K562 (cell line): ENCODE measurements around the gene SCAPER. TPM values are rescaled to one million over a fixed set of nuclear protein-coding genes. Genes with fewer than 3 reads are reported as not detected.
"Not testable (repeated sequence)": the region's sequence is repeated elsewhere in the genome, so short reads cannot be mapped to it uniquely, and the experiment has no call there.

Source experiments
- ATAC-seq: fragments of 200-7000 bp; cut with Tn5 transposase; 3 replicates; pipeline ENCODE4 v1.9.1; 2020; ENCODE audit warnings: moderate library complexity
- BruUV-seq: library from RNA; stranded (reverse); fragments of 400-500 nt; replicated peaks from 2 replicates; lab custom pipeline; 2021; lab: Mats Ljungman, UMichigan
- CTCF ChIA-PET: fragments of 300-600 bp; formaldehyde crosslinking; extraction: SDS; loops from one replicate; lab custom pipeline; 2021; ENCODE audit warnings: low intra/inter-chr PET ratio; lab: Yijun Ruan, JAX
- POLR2A ChIA-PET: fragments of 300-600, 350-650 bp; sonication (Branson Sonifier 250); formaldehyde crosslinking; extraction: SDS; loops from one replicate; lab custom pipeline; 2021; ENCODE audit warnings: antibody characterized with exemption, inconsistent platforms; lab: Yijun Ruan, JAX
- DNase-seq, 4 experiments: peaks; one replicate each; pipeline versions ENCODE4 v3.0.0 to v3.0.0-alpha.2; 2011 to 2018; ENCODE audit warnings: low spot score in 3 of 4, mixed read lengths in 3 of 4; ENCODE audit errors: extremely low read depth in 1 of 4
- FAIRE-seq: peaks from 2 replicates; lab custom pipeline; 2011; peaks lifted over from hg19 to GRCh38; lab: Jason Lieb, UNC
- H2AFZ ChIP-seq: 2 replicates; pipeline ENCODE4 v1.6.0; 2011; ENCODE audit warnings: low read depth, low read length, control low read depth, inconsistent platforms
- H3K27ac ChIP-seq: fragments of 200-600 bp; 3 replicates; pipeline ENCODE4 v1.8.0; 2011; ENCODE audit warnings: low read depth, mild to moderate bottlenecking, control low read depth, inconsistent platforms, low read length, moderate library complexity, mixed read lengths; ENCODE audit errors: extremely low read depth
- H3K27me3 ChIP-seq, 2 experiments: fragments of 300-600 bp in 1 of 2; 2 replicates in 1 of 2; 3 replicates in 1 of 2; pipeline versions ENCODE4 v1.6.0 to v1.8.0; 2011; ENCODE audit warnings: inconsistent platforms in 2 of 2, low read length in 2 of 2, mild to moderate bottlenecking in 1 of 2, mixed read lengths in 1 of 2, moderate library complexity in 1 of 2; ENCODE audit not compliant: control insufficient read depth in 2 of 2, insufficient read depth in 2 of 2
- H3K36me3 ChIP-seq: fragments of 300-600 bp; 3 replicates; pipeline ENCODE4 v1.8.0; 2011; ENCODE audit warnings: mild to moderate bottlenecking, low read length, inconsistent platforms; ENCODE audit not compliant: control insufficient read depth, insufficient read depth
- H3K4me1 ChIP-seq, 2 experiments: fragments of 200-600 bp in 1 of 2; replicated peaks in 1 of 2; 2 replicates in 1 of 2; 3 replicates in 1 of 2; pipeline versions ENCODE4 v1.5.1 to v1.8.0; 2011; ENCODE audit warnings: inconsistent platforms in 2 of 2, low read length in 2 of 2, mild to moderate bottlenecking in 1 of 2, mixed read lengths in 1 of 2, moderate library complexity in 1 of 2; ENCODE audit not compliant: control insufficient read depth in 2 of 2, insufficient read depth in 2 of 2
- H3K4me2 ChIP-seq: 2 replicates; pipeline ENCODE4 v1.6.1; 2011; ENCODE audit warnings: low read length, control low read depth, inconsistent platforms, mixed read lengths; ENCODE audit not compliant: insufficient read depth
- H3K4me3 ChIP-seq: fragments of 200-600 bp; sonication (generic), shearing (Covaris generic); 2 replicates; pipeline ENCODE4 v1.5.1; 2016; ENCODE audit warnings: control low read depth, inconsistent platforms
- H3K79me2 ChIP-seq: fragments of 200-600 bp; 3 replicates; pipeline ENCODE4 v1.8.0; 2011; ENCODE audit warnings: low read length, inconsistent platforms; ENCODE audit not compliant: control insufficient read depth, insufficient read depth
- H3K9ac ChIP-seq, 2 experiments: 2 replicates each; pipeline versions ENCODE4 v1.6.0 to v1.6.1; 2011; ENCODE audit warnings: low read depth in 2 of 2, low read length in 2 of 2, control low read depth in 1 of 2, inconsistent platforms in 1 of 2, mild to moderate bottlenecking in 1 of 2, mixed read lengths in 1 of 2; ENCODE audit not compliant: insufficient read depth in 1 of 2
- H3K9me1 ChIP-seq: one replicate; pipeline ENCODE4 v1.6.0; 2011; ENCODE audit warnings: inconsistent platforms, mild to moderate bottlenecking, low read length, moderate library complexity; ENCODE audit not compliant: control insufficient read depth, insufficient read depth
- H3K9me3 ChIP-seq: replicated peaks from 2 replicates; pipeline ENCODE4 v1.5.1; 2011; ENCODE audit warnings: low read depth, low read length, inconsistent platforms; ENCODE audit not compliant: control insufficient read depth, insufficient read depth
- H4K20me1 ChIP-seq: replicated peaks from 2 replicates; pipeline ENCODE4 v1.6.1; 2011; ENCODE audit warnings: low read length, inconsistent platforms, mixed read lengths; ENCODE audit not compliant: control insufficient read depth, insufficient read depth
- ESRRB ChIP-seq: fragments of 250-450 bp; sonication (Bioruptor Pico); IDR thresholded peaks from 2 replicates; pipeline ENCODE4 v1.5.0; 2020; ENCODE audit warnings: mild to moderate bottlenecking, moderate library complexity, borderline replicate concordance
- FUS ChIP-seq: fragments of 200-400 bp; formaldehyde crosslinking; optimal IDR thresholded peaks from 2 replicates; pipeline ENCODE3; 2017; ENCODE audit warnings: low read depth, low read length
- HDAC3 ChIP-seq: fragments of 450-650 bp; IDR thresholded peaks from 2 replicates; pipeline ENCODE4 v1.6.1; 2018; ENCODE audit warnings: borderline replicate concordance, mild to moderate bottlenecking, moderate library complexity; ENCODE audit not compliant: partially characterized antibody
- HNRNPLL ChIP-seq: fragments of 200-400 bp; formaldehyde crosslinking; IDR thresholded peaks from 2 replicates; pipeline ENCODE4 v1.6.1; 2017; ENCODE audit warnings: low read length, low read depth, mild to moderate bottlenecking; ENCODE audit not compliant: poor library complexity, severe bottlenecking
- HOMEZ ChIP-seq: fragments of 250-450 bp; sonication (Bioruptor Pico); IDR thresholded peaks from 2 replicates; pipeline ENCODE4 v1.4.0; 2020; ENCODE audit warnings: mild to moderate bottlenecking, moderate library complexity
- MEF2D ChIP-seq: conservative IDR thresholded peaks from 2 replicates; pipeline ENCODE4 v1.6.1; 2016; ENCODE audit warnings: low read depth, missing genetic modification characterization, missing compliant biosample characterization
- NELFE ChIP-seq: IDR thresholded peaks from 2 replicates; pipeline ENCODE4 v1.6.1; 2011; ENCODE audit warnings: mild to moderate bottlenecking; ENCODE audit not compliant: insufficient read depth, insufficient read length
- NRF1 ChIP-seq, 2 experiments: fragments of 450-650 bp; IDR thresholded peaks in 1 of 2; conservative IDR thresholded peaks in 1 of 2; 2 replicates each; pipeline ENCODE4 v1.6.1; 2014; ENCODE audit warnings: mild to moderate bottlenecking in 2 of 2
- SNIP1 ChIP-seq: fragments of 450-650 bp; IDR thresholded peaks from 2 replicates; pipeline ENCODE4 v1.7.1; 2017; ENCODE audit warnings: low read depth, mild to moderate bottlenecking
- SRSF7 ChIP-seq: fragments of 200-400 bp; formaldehyde crosslinking; optimal IDR thresholded peaks from 2 replicates; pipeline ENCODE3; 2017; ENCODE audit warnings: mild to moderate bottlenecking, low read depth, low read length
- ZNF146 ChIP-seq: IDR thresholded peaks from one replicate; pipeline ENCODE4 v1.6.1; 2018; ENCODE audit warnings: missing compliant biosample characterization; ENCODE audit not compliant: unreplicated experiment
- ZNF175 ChIP-seq: fragments of 200-800 bp; sonication (Bioruptor generic); IDR thresholded peaks from 2 replicates; pipeline ENCODE4 v1.6.1; 2016; ENCODE audit warnings: low read depth, mild to moderate bottlenecking, missing genetic modification characterization, missing compliant biosample characterization
- ZNF398 ChIP-seq: fragments of 250-450 bp; sonication (Bioruptor Pico); IDR thresholded peaks from 2 replicates; pipeline ENCODE4 v1.8.0; 2021; ENCODE audit warnings: moderate library complexity, mild to moderate bottlenecking, inconsistent platforms
- WGBS: fragments of 100-300 bp; shearing (Covaris generic); methylation state at CpG from one replicate; pipeline ENCODE4 v1.1.6; 2016; ENCODE audit warnings: low coverage, mixed read lengths; ENCODE audit not compliant: insufficient coverage; ENCODE audit errors: missing lambda C conversion rate; 5-methylcytosine and 5-hydroxymethylcytosine counted together
- in situ Hi-C: fragments of 300-500 bp; cut with MboI; formaldehyde crosslinking; loops from 4 replicates; pipeline ENCODE4 v1.15.0; 2018; ENCODE audit warnings: inconsistent platforms, mixed read lengths
- intact Hi-C: fragments of 100-400 bp; cut with micrococcal nuclease; formaldehyde crosslinking; loops from 2 replicates; pipeline ENCODE4 v1.14.2; 2022
- polyA plus RNA-seq, 8 experiments: library from polyadenylated mRNA; depleted of rRNA in 4 of 8; stranded (reverse) in 5 of 8; unstranded in 3 of 8; fragments of >200 nt; fragmentation: Nextera tagmentation in 2 of 8; fragmentation: Illumina TruSeq in 1 of 8; extraction: Ambion mirVana in 2 of 8; extraction: Trizol in 1 of 8; gene quantifications; 2 replicates each; pipeline versions ENCODE4 v1.2.1 to v1.2.3, GENCODE V29; 2011 to 2014; ENCODE audit warnings: inconsistent platforms in 1 of 8, missing spikeins in 1 of 8
- total RNA-seq, 7 experiments: library from RNA; depleted of rRNA in 6 of 7; stranded (reverse); fragments of >200 nt in 6 of 7; fragmentation: Illumina TruSeq in 2 of 7; extraction: Trizol in 2 of 7; gene quantifications; 2 replicates each; pipeline versions ENCODE4 v1.2.1 to v1.2.3, GENCODE V29; 2011 to 2021; ENCODE audit warnings: low replicate concordance in 1 of 7

The SCAPER gene
- total and polyA plus RNA-seq, 9 of the 15 experiments (the other 6 are each of a cell fraction or from before 2014, with no cell fraction given), result 1.3 to 5.7 (median 3.2) TPM

GRCh38 chr15:76687592-76687991 lies 217.5 kb downstream of the SCAPER start:
- CTCF ChIA-PET, H3K9me1 ChIP-seq, FAIRE-seq, H3K79me2 ChIP-seq, H3K36me3 ChIP-seq, ATAC-seq, H3K4me3 ChIP-seq, BruUV-seq, POLR2A ChIA-PET, DNase-seq, H3K27me3 ChIP-seq, intact Hi-C loops, H3K9ac ChIP-seq, H4K20me1 ChIP-seq, H3K9me3 ChIP-seq, H3K27ac ChIP-seq, H2AFZ ChIP-seq, H3K4me1 ChIP-seq, H3K4me2 ChIP-seq: not testable (repeated sequence)
- 42% methylated on average over 4 of the region's 4 CpGs for WGBS
- in situ Hi-C loops, result loop anchor here (10.0 kb wide), 1 partner anchor 293 kb away; no protein-coding TSS in a partner anchor
- peak; percentile 67 for TF ChIP-seq ZNF146 (CRISPR knock-in tag)

- no peaks in the 10 kb centered on the region for H3K79me2 ChIP-seq
- H3K36me3 ChIP-seq, result no peaks in the 10 kb centered on the region
- FAIRE-seq (no peak), ATAC-seq (no peak), DNase-seq (no peak)
- H2AFZ ChIP-seq, result no peak overlapping the region
- H3K27ac ChIP-seq, result no peak overlapping the region
- intact Hi-C loops (no loop called here), in situ Hi-C loops (loop anchor here (10.0 kb wide), 1 partner anchor 289 kb away; no protein-coding TSS in a partner anchor)
- POLR2A ChIA-PET, result interaction anchor here (0.6 kb wide), 1 partner anchor 464 kb away, joined by 3 read pairs; no protein-coding TSS in a partner anchor
- H3K9me3 ChIP-seq, result no peaks in the 10 kb centered on the region
- H3K9ac ChIP-seq, result no peak overlapping the region
- H3K4me3 ChIP-seq, result no peak overlapping the region
- H3K4me1 ChIP-seq, result no peaks in the 10 kb centered on the region
- H4K20me1 ChIP-seq, result no peaks in the 10 kb centered on the region
- 0% methylated on average over 2 of the region's 2 CpGs for WGBS
- H3K27me3 ChIP-seq, result 0 out of 5 replicates have a peak, but pooled peaks cover 0 to 4% of the 10 kb centered on the region in 2 experiments
- CTCF ChIA-PET, result no interaction called here
- no TSS peak for BruUV-seq
- H3K9me1 ChIP-seq, result no peaks in the 10 kb centered on the region
- no peak overlapping the region for H3K4me2 ChIP-seq
- TF ChIP-seq ZNF398 (CRISPR knock-in tag), result no peak
- no peak for TF ChIP-seq FUS
- TF ChIP-seq MEF2D, result no peak
- TF ChIP-seq NELFE, result no peak
- TF ChIP-seq HOMEZ (CRISPR knock-in tag), result no peak
- no peak for TF ChIP-seq NRF1 (conservative IDR thresholded peaks at IDR 0.05 in 1 of 2, IDR thresholded peaks at IDR 0.05 in 1 of 2)
- no peak for TF ChIP-seq ESRRB
- TF ChIP-seq ZNF175 (CRISPR knock-in tag), result no peak
- TF ChIP-seq SNIP1, result no peak
- TF ChIP-seq HDAC3, result no peak
- no peak for TF ChIP-seq SRSF7
- TF ChIP-seq HNRNPLL, result no peak
Observed at GRCh38 chr15:76684002-76684401, 221.1 kb downstream of the SCAPER start.
